SH-SY5Y (cell line): ENCODE data around the gene HIVEP1.

ENCODE experiments used
- GATA2 ChIP-seq: IDR thresholded peaks from 2 replicates; pipeline ENCODE4 v1.6.1; 2011; ENCODE audit warnings: mild to moderate bottlenecking, low read depth, low read length
- GATA3 ChIP-seq: IDR thresholded peaks from 2 replicates; pipeline ENCODE4 v1.6.1; 2011; ENCODE audit warnings: low read depth, mild to moderate bottlenecking, low read length, moderate library complexity

GRCh38 chr6:11979866-11980265 lies 32.2 kb upstream of the HIVEP1 start:
- TF ChIP-seq GATA3 (no peak), GATA2 (no peak)
